ENCODE measurements around the gene HLA-DMA. TPM values are rescaled to one million over a fixed set of nuclear protein-coding genes. Genes with fewer than 3 reads are reported as not detected.
A peak's percentile ranks its signal among the peaks of the same experiment; 100 is the strongest.

The HLA-DMA gene
- total and polyA plus RNA-seq, 5 experiments from 2014 or later = 23.7 to 39.7 (median 37.4) TPM

GRCh38 chr6:32967151-32968091 is 14.5 kb upstream of the HLA-DMA start:
- DNase-seq (peak in 3 of 10 donors; percentile 17 to 33 (median 30)), ATAC-seq (no peak)
- peak overlapping the region; percentile 78 to 99 (median 90) for H3K4me3 Mint-ChIP-seq
- H3K27ac Mint-ChIP-seq = peak overlapping the region; percentile 80 to 100 (median 98)
- no peaks in the 10 kb centered on the region for H3K9me3 Mint-ChIP-seq
- POLR2A ChIA-PET = interaction anchor here (0.5 to 21.1 kb wide), 14 partner anchors 8 to 772 kb away, joined by 3 to 510 read pairs (median 9); partner anchors contain the start of genes HLA-DMA, HLA-DMB, PSMB8 and PSMB9
- H3K36me3 Mint-ChIP-seq = peaks cover 0 to 5% (median 3%) of the 10 kb centered on the region in 3 donors
- H3K27me3 Mint-ChIP-seq = peaks cover 0 to 2% (median 0%) of the 10 kb centered on the region in 5 donors
- peaks cover 40 to 56% (median 43%) of the 10 kb centered on the region in 4 donors for H3K4me1 Mint-ChIP-seq

GRCh38 chr6:32964776-32965175 is 11.9 kb upstream of the HLA-DMA start:
- POLR2A ChIA-PET = interaction anchor here (12.6 kb wide), 1 partner anchor 11 kb away, joined by 344 read pairs; the partner anchor contains the start of gene HLA-DMA
- DNase-seq = no peak
- ATAC-seq = no peak
- H3K27ac Mint-ChIP-seq = peak overlapping the region in 9 of 10 donors; percentile 11 to 96 (median 83)
- no peaks in the 10 kb centered on the region for H3K9me3 Mint-ChIP-seq
- H3K4me1 Mint-ChIP-seq = peaks cover 43 to 70% (median 60%) of the 10 kb centered on the region in 4 donors
- H3K4me3 Mint-ChIP-seq = peak overlapping the region in 3 of 10 donors; percentile 4 to 66 (median 8)
- H3K36me3 Mint-ChIP-seq = no peaks in the 10 kb centered on the region
- peaks cover 0 to 2% (median 0%) of the 10 kb centered on the region in 5 donors for H3K27me3 Mint-ChIP-seq

- DNase-seq = no peak
- H3K27ac Mint-ChIP-seq = peak overlapping the region in 9 of 10 donors; percentile 24 to 96 (median 78)
- POLR2A ChIA-PET = interaction anchor here (0.9 to 12.6 kb wide), 5 partner anchors 9 to 22 kb away, joined by 3 to 344 read pairs (median 4); partner anchors contain the start of gene HLA-DMA
- H3K9me3 Mint-ChIP-seq = no peaks in the 10 kb centered on the region
- H3K27me3 Mint-ChIP-seq = peaks cover 0 to 2% (median 0%) of the 10 kb centered on the region in 5 donors
- no peak for ATAC-seq
- H3K36me3 Mint-ChIP-seq = no peaks in the 10 kb centered on the region
- peaks cover 42 to 74% (median 60%) of the 10 kb centered on the region in 4 donors for H3K4me1 Mint-ChIP-seq
- H3K4me3 Mint-ChIP-seq = peak overlapping the region in 2 of 10 donors; percentile 12 to 50
Measured at GRCh38 chr6:32963866-32964265, 11.0 kb upstream of the HLA-DMA start.

GRCh38 chr6:32962213-32962826 is 9.4 kb upstream of the HLA-DMA start:
- Mint-ChIP-seq H3K4me3 (peak overlapping the region in 4 of 10 donors; percentile 12 to 44 (median 32)), H3K4me1 (peaks cover 37 to 75% (median 57%) of the 10 kb centered on the region in 4 donors), H3K27me3 (no peaks in the 10 kb centered on the region), H3K27ac (peak overlapping the region in 2 of 10 donors; percentile 31 to 71), H3K36me3 (peaks cover 0 to 4% (median 0%) of the 10 kb centered on the region in 3 donors), H3K9me3 (no peaks in the 10 kb centered on the region)
- ATAC-seq (no peak), DNase-seq (no peak)
- POLR2A ChIA-PET = interaction anchor here (0.6 to 12.6 kb wide), 5 partner anchors 9 to 289 kb away, joined by 3 to 344 read pairs (median 4); partner anchors contain the start of genes HLA-DMA, PSMB9 and TAP1

- H3K4me1 Mint-ChIP-seq = peaks cover 25 to 68% (median 45%) of the 10 kb centered on the region in 4 donors
- peaks cover 0 to 4% (median 0%) of the 10 kb centered on the region in 3 donors for H3K36me3 Mint-ChIP-seq
- H3K27me3 Mint-ChIP-seq = no peaks in the 10 kb centered on the region
- H3K9me3 Mint-ChIP-seq = no peaks in the 10 kb centered on the region
- POLR2A ChIA-PET = interaction anchor here (4.3 kb wide), 1 partner anchor 13 kb away, joined by 66 read pairs; no protein-coding TSS in a partner anchor
- DNase-seq = no peak
- H3K4me3 Mint-ChIP-seq = no peak overlapping the region
- peak overlapping the region in 7 of 10 donors; percentile 3 to 74 (median 28) for H3K27ac Mint-ChIP-seq
- ATAC-seq = no peak
Measured at GRCh38 chr6:32960563-32960962, 7.7 kb upstream of the HLA-DMA start.

- H3K27ac Mint-ChIP-seq = peak overlapping the region in 3 of 10 donors; percentile 13 to 65 (median 32)
- POLR2A ChIA-PET = interaction anchor here (4.5 to 13.5 kb wide), 2 partner anchors 12 to 13 kb away, joined by 65 to 344 read pairs; partner anchors contain the start of genes BRD2 and HLA-DMB
- peaks cover 29 to 68% (median 46%) of the 10 kb centered on the region in 4 donors for H3K4me1 Mint-ChIP-seq
- no peak overlapping the region for H3K4me3 Mint-ChIP-seq
- no peaks in the 10 kb centered on the region for H3K27me3 Mint-ChIP-seq
- no peak for DNase-seq
- peaks cover 0 to 4% (median 0%) of the 10 kb centered on the region in 3 donors for H3K36me3 Mint-ChIP-seq
- no peaks in the 10 kb centered on the region for H3K9me3 Mint-ChIP-seq
- no peak for ATAC-seq
Measured at GRCh38 chr6:32956176-32956575, 3.3 kb upstream of the HLA-DMA start.

GRCh38 chr6:32954986-32955802 is 2.3 kb upstream of the HLA-DMA start:
- ATAC-seq = peak; percentile 14 to 15
- Mint-ChIP-seq H3K4me1 (peaks cover 26 to 62% (median 52%) of the 10 kb centered on the region in 4 donors), H3K36me3 (peaks cover 0 to 4% (median 0%) of the 10 kb centered on the region in 3 donors), H3K4me3 (no peak overlapping the region), H3K27me3 (no peaks in the 10 kb centered on the region), H3K27ac (peak overlapping the region in 7 of 10 donors; percentile 4 to 68 (median 32)), H3K9me3 (no peaks in the 10 kb centered on the region)
- POLR2A ChIA-PET = interaction anchor here (0.6 to 13.5 kb wide), 9 partner anchors 12 to 1134 kb away, joined by 3 to 344 read pairs (median 9); partner anchors contain the start of genes BRD2 and HLA-DMB
- peak in 4 of 10 donors; percentile 23 to 37 (median 34) for DNase-seq

- Mint-ChIP-seq H3K4me3 (peak overlapping the region in 2 of 10 donors; percentile 17 to 24), H3K4me1 (peaks cover 36 to 66% (median 59%) of the 10 kb centered on the region in 4 donors), H3K27me3 (no peaks in the 10 kb centered on the region), H3K27ac (peak overlapping the region in 3 of 10 donors; percentile 44 to 90 (median 76)), H3K36me3 (peaks cover 0 to 4% (median 0%) of the 10 kb centered on the region in 3 donors), H3K9me3 (no peaks in the 10 kb centered on the region)
- no peak for DNase-seq
- POLR2A ChIA-PET = interaction anchor here (0.6 to 13.5 kb wide), 7 partner anchors 11 to 1133 kb away, joined by 3 to 344 read pairs (median 30); partner anchors contain the start of genes BRD2 and HLA-DMB
- no peak for ATAC-seq
Measured at GRCh38 chr6:32954267-32954666, 1.4 kb upstream of the HLA-DMA start.

GRCh38 chr6:32953775-32954174 is 878 bp upstream of the HLA-DMA start:
- H3K27ac Mint-ChIP-seq = peak overlapping the region in 4 of 10 donors; percentile 76 to 93 (median 89)
- no peaks in the 10 kb centered on the region for H3K9me3 Mint-ChIP-seq
- peaks cover 37 to 71% (median 61%) of the 10 kb centered on the region in 4 donors for H3K4me1 Mint-ChIP-seq
- H3K4me3 Mint-ChIP-seq = peak overlapping the region in 2 of 10 donors; percentile 79 to 88
- peaks cover 0 to 4% (median 0%) of the 10 kb centered on the region in 3 donors for H3K36me3 Mint-ChIP-seq
- POLR2A ChIA-PET = interaction anchor here (1.0 to 13.5 kb wide), 12 partner anchors 11 to 246 kb away, joined by 3 to 344 read pairs (median 8); partner anchors contain the start of genes BRD2 and HLA-DMB
- ATAC-seq (no peak), DNase-seq (no peak)
- no peaks in the 10 kb centered on the region for H3K27me3 Mint-ChIP-seq

GRCh38 chr6:32950449-32950848 is 2.4 kb downstream of the HLA-DMA start:
- peak overlapping the region in 3 of 10 donors; percentile 26 to 76 (median 55) for H3K27ac Mint-ChIP-seq
- H3K9me3 Mint-ChIP-seq = no peaks in the 10 kb centered on the region
- POLR2A ChIA-PET = interaction anchor here (1.3 to 13.5 kb wide), 4 partner anchors 9 to 34 kb away, joined by 3 to 344 read pairs (median 6); partner anchors contain the start of gene BRD2
- H3K4me1 Mint-ChIP-seq = peaks cover 41 to 90% (median 62%) of the 10 kb centered on the region in 4 donors
- DNase-seq (no peak), ATAC-seq (no peak)
- peak overlapping the region in 2 of 10 donors; percentile 9 to 73 for H3K4me3 Mint-ChIP-seq
- H3K27me3 Mint-ChIP-seq = no peaks in the 10 kb centered on the region
- no peaks in the 10 kb centered on the region for H3K36me3 Mint-ChIP-seq

GRCh38 chr6:32950010-32950409 is 2.9 kb downstream of the HLA-DMA start:
- Mint-ChIP-seq H3K4me1 (peaks cover 41 to 90% (median 62%) of the 10 kb centered on the region in 4 donors), H3K4me3 (peak overlapping the region in 2 of 10 donors; percentile 29 to 73), H3K27ac (peak overlapping the region in 5 of 10 donors; percentile 26 to 76 (median 53)), H3K9me3 (no peaks in the 10 kb centered on the region), H3K36me3 (no peaks in the 10 kb centered on the region), H3K27me3 (no peaks in the 10 kb centered on the region)
- POLR2A ChIA-PET = interaction anchor here (1.3 to 13.5 kb wide), 3 partner anchors 10 to 34 kb away, joined by 3 to 344 read pairs (median 5); partner anchors contain the start of gene BRD2
- DNase-seq (no peak), ATAC-seq (no peak)
